ENCODE measurements around the gene ROBO1.

The ROBO1 gene

DNA sequence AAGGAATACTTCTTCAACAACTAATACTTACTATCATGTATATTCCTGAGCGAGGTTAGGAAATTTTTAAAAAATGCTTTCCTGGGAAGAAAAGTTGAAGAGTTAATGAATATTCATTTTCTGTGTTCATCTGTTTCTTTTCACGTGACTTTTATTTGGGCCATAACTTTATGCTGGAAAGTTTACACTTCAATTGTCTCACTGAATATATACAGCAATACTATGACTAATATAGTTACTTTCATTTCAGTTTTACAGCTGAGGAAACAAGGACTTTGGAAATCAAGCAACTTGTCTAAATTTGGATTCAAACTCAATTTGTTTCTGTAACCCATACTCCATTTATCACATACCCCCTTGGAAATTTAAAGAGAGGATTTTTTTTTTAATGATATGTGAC is 894.2 kb downstream of the ROBO1 start:
- DNase-seq (ENCODE audit: low read depth): no peak

DNA sequence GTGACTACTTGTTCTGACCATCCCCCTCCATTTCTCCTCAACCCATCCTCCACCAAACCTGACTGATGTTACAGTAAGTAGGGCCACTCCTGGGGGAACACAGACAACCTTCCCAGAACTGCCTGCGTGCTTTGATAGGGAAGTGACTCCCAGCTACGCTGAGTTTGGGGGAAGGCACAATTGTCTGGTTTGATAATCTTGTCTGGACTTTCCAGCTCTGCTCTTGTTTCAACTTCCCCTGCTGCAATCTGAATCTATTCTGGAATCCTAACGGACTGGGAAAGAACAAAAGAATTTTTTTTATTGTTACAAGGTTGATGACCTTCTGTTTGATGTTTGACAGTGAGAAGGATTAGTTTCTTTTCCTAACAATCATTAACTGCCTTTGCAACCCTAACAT is 895.6 kb downstream of the ROBO1 start:
- DNase-seq (ENCODE audit: low read depth): no peak

DNA sequence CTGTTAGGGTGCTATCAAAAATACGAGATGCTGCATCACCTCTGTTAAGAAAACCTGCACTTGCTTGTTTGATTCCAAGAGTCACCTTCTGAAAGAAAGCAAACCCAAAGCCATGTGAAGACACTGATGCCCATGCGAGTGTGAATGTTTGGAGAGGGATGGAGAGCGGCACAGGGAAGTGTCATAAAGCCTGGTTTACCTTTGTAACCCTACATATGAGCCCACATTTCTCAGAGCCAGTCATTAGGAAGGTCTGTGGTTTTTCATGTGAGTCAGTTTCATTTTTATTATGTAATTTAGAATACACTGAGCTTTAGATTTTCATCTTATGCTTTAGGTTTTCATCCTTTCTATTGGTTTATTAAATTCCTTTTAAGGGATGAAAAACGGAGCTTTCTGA is 896.8 kb downstream of the ROBO1 start:
- DNase-seq (ENCODE audit: low read depth): no peak

DNA sequence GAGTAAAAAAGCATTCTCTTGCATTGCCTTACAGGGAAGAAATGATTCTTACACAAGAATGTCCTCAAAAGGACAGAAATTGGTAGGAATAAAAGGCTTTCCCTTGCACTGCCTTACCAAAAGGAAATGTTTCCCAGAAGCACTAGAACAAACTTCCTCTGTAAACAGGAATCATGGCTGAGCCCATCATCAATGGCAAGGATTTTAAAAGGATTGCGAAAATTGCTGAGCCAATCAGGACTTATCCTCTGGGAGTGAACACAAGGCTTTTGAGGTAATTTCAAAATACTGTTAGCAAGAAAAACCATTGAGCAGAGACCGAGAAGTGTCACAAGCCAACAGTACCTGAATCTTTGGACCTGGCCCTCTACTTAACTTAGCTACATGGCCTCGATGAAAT is 897.3 kb downstream of the ROBO1 start:
- no peak for DNase-seq (ENCODE audit: low read depth)

DNA sequence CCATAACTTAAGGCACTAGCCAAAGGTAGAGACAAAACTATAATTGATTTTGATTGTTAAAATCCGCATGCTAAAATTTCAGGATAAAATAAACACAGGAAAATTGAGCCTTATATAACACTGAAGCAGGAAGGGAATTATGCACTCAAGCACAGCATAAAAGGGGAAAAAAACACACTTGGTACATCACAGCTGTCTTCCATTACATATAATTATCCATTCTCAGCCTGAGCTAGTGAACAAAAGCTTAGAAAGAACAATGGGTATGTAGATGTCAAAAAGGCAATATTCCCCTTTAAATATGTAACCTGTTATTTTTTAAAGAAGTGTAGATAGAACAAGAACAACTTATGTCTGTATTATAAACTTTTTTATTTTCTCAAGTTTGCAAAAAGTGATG is 899.2 kb downstream of the ROBO1 start:
- no peak for DNase-seq (ENCODE audit: low read depth)

DNA sequence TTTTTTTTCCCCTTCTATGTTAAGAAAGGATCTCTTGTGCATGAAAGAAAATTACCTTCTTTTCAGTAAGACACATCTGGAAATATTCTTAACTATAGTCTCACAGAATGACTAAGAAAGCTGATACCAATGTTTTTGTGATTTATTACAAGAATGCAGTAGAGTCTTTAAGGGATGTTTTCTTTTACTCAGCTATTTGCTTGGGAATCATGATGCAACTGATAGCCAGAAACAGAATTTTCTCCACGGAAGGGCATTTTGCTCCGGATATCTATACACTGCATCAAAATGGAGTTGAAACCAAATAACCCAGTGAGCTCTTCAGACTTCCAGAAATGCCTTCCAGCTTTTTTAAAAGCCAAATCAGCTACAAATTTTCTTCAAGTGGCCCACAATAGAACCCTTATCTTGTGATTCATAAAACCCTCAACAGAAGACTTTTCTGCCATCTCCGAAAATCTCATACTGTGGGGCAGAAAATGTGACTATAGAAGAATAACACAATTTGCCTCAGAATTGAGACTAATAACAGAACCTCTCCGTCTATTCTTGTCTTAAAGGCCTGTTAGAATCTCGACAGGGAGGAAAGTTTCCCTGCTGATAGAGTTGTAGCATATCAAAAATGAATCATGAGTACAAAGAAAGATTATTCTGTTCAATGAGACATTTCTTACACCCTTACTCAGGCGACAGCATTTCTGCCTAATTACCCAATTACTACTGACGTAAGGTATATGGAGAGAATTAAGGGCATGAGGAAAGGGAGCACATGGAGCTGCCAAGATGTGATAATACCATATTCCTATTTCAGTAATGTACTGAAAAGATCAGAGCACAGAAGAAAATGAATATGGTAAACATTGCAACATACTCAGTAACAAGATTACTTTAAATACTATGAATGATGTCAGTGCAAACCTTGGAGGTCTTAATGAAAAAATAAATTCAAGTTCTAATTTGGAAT is 900.1 kb downstream of the ROBO1 start:
- no peak for DNase-seq (ENCODE audit: low read depth)

DNA sequence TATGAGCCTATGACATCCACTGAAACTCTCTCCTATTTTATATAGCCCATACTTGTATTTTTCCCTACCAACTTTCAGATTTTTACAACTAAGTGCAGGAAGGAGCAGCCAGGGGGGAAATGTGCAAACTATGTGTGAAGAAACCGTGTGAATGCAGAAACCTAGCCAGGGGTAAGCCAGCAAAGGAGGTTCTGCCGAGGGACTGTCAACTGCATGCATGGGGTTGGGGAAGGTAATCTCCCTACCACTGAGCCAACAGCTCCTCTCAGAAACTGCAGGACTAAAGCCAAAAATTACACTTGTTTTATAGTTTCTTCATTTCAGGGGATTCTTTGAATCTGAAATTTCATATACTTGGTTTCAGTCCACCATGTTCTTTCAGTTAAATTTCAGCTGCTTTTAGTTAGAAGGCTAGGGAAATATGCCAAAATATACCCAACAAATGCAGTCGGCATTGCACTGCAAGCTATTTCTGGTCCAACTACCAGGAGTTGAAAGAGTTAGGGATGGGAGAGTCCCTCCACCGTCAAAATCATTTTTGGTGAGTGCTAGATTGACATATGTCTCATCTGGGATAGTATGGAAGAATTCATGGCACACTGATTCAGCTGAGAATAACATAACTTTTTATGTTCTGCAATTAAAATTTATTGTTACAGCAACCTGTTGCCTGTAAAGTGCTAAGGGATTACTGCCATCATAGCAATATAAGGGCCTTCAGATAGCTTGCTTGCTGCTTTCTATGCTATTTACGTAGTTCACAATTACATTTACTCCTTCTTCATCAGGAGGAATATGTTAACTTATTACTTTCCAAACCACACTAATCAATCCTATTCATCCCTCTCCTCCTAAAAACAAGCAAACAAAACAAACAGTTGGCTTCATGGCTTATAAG is 904.2 kb downstream of the ROBO1 start:
- no peak for DNase-seq (ENCODE audit: low read depth)

DNA sequence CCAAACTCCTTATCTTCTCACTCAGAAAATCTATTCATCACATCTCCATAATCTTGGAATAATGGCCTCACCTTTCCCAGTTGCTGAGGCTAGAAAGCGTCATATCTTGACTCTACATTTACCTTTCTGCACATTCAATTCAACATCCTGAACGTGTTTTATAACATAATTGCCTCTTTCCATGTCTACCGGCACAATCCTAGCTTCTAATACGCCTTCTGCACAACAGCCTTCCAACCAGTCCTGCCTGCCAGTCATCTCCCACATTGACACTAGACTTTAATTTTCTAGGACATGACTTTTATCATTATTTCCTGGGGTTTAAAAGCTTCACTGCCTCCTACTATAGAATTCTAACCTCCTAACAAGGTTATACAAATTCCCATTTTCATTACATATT is 906.6 kb downstream of the ROBO1 start:
- no peak for DNase-seq (ENCODE audit: low read depth)

DNA sequence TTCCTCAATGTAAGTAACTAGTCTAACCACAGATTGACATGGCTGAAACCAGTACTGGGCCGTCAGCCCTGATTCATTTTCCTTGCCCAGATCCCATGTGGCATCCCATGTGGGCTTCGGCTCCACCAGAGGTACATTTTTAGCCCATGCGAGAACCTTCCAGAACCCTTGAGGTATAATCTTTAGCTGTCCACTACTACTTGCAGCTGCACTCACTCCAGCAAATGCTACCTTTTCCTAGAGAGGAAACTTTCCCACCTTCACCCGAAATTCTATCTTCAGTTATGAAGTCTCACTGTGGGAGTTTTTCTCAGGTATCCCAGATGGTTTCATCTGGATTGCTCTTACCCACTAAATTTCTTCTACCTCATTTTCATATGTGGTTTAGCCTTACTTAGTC is 907.2 kb downstream of the ROBO1 start:
- no peak for DNase-seq (ENCODE audit: low read depth)

DNA sequence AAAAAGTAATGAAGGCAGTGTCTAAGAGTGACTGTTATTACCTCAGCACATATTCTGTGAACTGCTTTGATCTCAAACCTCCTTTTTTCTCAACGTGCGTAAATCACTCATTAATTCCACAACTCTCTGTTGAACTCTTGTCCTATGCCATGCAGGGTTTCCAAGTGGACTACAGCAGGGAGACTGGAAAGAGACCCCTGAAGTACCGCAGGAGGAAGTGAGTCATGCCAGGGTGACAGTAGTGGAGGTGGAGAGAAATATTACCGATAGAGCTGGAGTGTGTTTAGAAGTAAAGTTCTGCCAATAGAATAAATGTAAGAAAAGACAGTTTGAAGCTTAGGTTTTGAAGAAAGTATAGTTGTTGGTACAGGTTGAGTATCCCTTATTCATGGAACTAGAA is 908.9 kb downstream of the ROBO1 start:
- DNase-seq (ENCODE audit: low read depth): no peak

DNA sequence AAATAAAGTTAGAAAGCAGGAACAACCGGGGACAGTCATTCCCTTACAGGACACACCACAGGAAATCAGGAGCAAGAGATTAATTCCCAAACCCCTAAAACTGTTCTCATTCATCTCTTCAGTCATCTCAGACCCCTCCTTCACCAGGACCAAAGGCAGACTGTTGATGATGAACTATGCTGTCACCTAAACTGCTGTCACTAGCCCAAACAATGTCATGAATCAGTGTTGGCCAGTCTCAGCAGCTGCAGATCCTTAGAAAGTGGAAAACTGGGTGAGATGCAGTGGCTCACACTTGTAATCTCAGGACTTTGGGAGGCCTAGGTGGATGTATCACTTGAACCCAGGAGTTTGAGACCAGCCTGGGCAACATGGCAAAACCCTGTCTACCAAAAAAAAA is 909.6 kb downstream of the ROBO1 start:
- no peak for DNase-seq (ENCODE audit: low read depth)

DNA sequence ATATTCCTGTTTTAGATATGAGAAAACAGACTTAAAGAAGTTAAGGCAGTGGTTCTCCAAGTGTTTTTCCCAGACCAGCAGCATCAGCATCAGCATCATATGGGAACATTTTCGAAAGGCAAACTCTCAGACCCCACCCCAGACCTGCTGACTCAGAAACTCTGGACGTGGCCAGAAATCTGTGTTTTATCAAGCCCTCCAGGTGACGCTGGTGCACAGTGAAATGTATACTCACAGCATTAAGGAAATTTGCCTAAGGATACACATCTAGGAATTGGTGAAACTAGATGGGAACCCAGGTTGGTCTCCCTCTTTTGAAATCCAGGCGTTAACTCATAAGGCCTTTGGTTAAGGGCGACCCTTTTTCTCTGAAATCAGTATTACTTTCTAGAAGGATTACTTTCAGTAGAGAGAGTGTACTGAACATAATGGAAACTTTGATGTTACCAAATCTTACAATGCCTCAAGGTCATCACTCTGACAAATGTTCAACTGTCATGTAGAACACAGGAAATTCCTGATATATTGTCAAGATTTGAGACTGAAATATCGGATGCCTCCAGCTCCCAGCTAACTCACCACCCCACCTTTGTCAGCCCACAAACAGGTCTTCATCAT is 910.2 kb downstream of the ROBO1 start:
- no peak for DNase-seq (ENCODE audit: low read depth)

DNA sequence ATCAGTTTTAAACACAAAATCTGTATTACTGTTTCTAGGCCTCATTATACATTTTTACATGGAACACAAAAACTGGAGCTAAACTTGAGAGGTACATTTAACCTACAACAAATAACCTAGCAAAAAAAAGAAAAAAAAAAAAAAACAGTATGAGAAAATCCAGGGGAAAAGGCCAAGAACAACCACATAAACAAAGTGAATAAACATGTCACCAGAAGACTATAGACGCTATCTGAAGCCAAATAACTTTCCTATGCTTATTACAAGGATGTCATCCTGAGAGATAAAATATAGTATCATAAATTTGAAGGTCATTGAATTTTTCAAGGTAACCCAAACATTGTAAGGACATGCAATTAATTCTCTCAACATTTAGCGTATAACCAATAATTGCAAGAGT is 911.6 kb downstream of the ROBO1 start:
- no peak for DNase-seq (ENCODE audit: low read depth)

DNA sequence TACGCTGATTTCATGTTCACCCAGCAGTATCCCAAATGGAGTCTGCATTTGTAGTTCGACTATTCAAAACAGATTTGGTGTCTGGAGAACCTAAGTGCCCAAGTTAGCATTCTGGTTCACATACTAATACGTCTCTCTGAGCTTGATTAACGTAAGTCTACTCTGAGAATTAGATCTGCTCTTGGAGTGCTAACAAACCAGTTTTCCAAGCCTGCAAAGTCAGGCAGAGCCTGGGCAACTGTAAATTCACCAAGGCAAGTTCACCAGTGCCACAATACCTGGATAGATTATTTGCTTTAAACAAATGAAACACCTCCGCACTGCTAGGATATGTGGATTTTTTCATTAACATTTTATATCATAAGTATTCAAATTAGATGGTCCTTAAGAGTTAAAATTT is 912.6 kb downstream of the ROBO1 start:
- no peak for DNase-seq (ENCODE audit: low read depth)

DNA sequence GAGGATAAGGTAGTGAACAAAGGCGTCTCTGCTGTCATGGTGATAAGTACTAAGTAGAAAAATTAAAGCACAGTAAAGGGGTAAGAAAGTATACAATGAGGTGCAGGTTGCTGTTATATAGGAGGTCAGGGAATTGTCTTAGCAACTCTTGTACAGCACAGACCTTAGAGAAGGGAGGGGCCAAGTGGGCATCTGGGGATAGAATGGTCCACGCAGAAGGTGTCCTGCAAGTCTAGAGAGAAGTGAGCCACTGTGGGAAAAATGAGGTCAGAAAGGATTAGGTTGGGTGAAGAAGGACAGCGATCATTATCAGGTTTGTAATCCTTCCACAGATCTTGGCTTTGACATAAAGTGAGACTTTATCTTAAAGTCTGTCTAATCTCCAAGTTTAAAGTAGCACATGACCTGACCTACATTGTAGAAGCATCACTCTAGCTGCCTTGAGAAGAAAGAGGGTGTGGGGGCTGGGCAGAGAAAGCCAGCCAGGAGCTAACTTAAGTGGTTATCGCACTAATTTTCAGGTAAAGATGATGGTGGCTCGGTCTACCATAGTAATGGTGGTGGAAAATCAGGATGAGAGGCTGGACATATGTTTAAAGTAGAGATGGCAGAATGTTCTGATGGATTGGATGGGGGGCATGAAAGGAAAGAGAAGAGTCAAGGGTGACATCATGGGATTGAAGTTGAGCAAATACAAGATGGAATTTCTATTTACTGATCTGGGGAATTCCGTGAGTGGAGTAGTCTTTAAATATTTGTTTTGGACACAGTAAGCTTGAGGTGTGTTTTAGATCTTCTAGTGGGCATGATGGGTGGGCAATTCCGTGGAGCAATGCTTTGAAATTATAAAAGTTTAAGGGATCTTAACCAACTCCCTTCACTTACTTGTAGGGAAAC is 919.2 kb downstream of the ROBO1 start:
- DNase-seq (ENCODE audit: low read depth): no peak

DNA sequence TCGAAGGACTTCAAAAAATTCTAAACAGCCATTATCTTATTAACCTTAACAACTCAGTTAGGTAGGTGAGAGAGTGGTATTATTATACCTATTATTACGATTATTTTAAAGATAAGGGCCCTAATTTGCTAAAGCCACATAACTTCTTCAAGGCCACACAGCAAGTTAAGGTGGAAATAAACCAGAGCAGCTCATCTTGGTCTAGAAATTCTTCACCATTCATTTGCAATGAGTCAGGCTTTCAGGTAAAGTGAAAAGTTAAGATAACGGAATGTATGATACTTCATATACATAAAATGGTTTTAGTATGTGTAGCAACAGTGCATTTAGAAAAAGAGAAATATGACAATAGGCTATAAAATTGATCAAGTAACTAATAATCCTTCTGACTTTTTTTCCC is 920.2 kb downstream of the ROBO1 start:
- DNase-seq (ENCODE audit: low read depth): no peak

DNA sequence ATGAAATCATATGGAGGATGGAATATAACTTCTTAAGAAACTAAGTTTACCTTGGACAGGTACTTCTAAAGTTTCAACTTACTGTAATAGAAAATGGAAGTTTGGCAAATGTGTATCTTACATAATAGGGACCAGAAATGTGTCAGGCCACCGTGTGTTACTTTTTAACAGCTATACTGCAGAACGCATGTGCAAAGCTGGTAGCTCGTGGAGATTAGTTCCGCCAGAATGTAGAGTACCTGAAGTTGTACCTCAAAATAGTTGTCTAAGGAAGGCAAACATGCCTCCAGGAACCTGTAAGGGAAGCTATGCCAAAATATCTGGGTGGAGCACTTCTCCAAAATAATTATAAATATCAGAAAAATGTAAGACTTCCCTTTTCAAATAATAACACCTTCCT is 920.6 kb downstream of the ROBO1 start:
- no peak for DNase-seq (ENCODE audit: low read depth)

DNA sequence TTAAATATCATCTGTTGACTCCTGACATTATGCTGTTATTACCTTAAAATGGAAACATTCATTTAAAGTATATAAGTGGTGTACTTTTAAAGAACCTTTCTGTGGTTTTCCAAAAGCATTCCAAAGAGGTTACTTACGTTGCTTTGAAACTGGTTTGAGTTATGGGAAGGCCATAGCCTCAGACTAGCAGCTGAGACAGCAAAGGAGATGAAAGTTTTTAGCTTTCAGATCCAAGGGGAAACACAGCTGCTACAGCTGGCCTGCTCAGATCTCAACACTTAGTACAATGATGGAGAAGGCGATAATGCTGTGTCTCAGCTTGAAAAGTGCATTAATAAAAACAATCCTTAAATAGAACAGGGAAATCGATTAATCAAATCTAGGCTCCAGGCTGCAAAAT is 921.1 kb downstream of the ROBO1 start:
- no peak for DNase-seq (ENCODE audit: low read depth)

DNA sequence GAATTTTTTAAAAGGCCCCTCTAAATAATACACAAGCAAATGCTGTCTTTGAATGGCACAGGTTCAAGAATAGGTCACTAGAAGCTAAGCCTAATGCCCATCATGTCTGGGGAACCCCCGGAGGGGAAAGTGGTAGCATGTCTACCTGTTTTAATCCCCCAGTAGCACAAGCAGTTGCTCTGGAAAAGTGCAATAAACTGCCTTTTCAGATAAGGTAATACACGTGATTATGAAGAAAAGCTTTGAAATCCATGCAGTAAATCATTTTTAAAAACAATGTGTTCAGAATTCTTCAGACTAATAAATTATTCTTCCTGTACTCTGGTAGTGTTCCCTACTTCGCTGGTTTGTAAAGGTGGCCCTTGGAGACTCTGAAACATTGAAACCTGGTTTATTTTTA is 922.2 kb downstream of the ROBO1 start:
- DNase-seq (ENCODE audit: low read depth): no peak

DNA sequence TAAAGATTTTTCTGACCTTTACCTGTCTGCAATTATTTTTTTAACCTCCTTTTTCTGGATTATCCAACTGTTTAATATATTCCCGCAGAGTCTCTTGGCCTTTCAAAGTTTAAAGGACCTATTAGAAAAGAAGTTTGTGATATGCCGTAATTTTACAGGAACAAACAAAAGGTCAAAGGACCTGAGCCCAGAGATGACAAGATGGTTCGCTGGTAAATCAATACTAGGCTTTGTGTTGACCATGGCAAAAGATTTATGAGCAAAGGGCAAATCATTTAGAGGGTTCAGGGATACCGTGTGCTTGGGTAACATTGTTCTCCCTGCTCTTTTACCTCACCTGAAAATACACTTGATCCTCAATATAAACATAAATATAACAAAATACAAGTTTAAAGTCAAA is 923.5 kb downstream of the ROBO1 start:
- no peak for DNase-seq (ENCODE audit: low read depth)

DNA sequence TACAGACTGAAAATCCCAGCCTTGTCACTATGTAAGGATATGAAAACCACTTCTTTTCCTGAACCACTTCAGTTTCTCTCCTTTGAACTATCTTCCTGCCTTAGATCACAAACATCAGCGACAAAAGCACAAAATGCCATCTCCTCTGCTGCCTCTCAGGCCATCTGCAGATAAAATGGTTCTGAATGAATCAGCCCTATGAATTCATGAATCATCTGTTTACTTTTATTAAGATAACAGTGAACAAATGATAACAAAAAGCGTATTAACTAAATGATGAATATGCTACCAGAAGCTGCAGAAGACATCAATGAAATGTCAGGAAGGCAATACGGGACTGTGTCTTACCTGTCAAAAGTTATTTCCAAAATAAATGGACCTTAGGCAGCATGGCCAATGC is 928.1 kb downstream of the ROBO1 start:
- no peak for DNase-seq (ENCODE audit: low read depth)

DNA sequence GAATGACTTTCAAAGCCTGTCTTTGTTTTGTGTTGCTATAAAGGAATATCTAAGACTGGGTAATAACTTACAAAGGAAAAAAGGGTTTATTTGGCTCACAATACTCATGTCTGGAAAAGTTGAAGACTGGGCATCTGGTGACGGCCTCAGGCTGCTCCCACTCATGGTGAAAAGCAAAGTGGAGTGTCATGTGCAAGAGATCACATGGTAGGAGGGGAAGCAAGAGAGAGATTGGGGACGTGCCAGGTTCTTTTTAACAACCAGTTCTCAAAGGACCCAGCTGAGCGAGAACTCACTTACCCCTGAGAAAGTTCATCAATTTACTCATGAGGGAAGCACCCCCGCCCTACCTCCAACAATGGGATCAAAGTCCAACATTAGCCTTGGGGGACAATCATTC is 929.4 kb downstream of the ROBO1 start:
- no peak for DNase-seq (ENCODE audit: low read depth)

Data from stimulated activated CD8-positive, alpha-beta memory T cell treated with anti-CD3 and anti-CD28 coated beads, Interleukin-4, amount 100 ng/mL, for 24 hours (primary cell).